Mucosa of descending colon (tissue), 3 donors: ENCODE data around the gene BCOR. TPM values are rescaled to one million over a fixed set of nuclear protein-coding genes. Genes with fewer than 3 reads are reported as not detected.

ENCODE experiments used
- ATAC-seq: fragments of 200-7000 bp; cut with Tn5 transposase; one replicate; pipeline ENCODE4 v1.9.1; 2020; ENCODE audit warnings: mild to moderate bottlenecking, moderate library complexity
- DNase-seq, 3 donors: peaks; one replicate each; pipeline ENCODE4 v3.0.0-alpha.2; 2020
- H3K36me3 ChIP-seq: fragments of 200-600 bp; one replicate; pipeline ENCODE4 v1.8.0; 2021; ENCODE audit warnings: low read depth, mild to moderate bottlenecking
- H3K4me1 ChIP-seq: fragments of 200-600 bp; one replicate; pipeline ENCODE4 v1.8.0; 2021; ENCODE audit warnings: low read depth, mild to moderate bottlenecking
- H3K4me3 ChIP-seq: fragments of 200-600 bp; one replicate; pipeline ENCODE4 v1.8.0; 2021; ENCODE audit warnings: mild to moderate bottlenecking
- H3K9me3 ChIP-seq: fragments of 200-600 bp; one replicate; pipeline ENCODE4 v1.8.0; 2021; ENCODE audit warnings: mild to moderate bottlenecking
- intact Hi-C, 2 donors: fragments of 100-400 bp; cut with DNase I in 1 of 2; cut with micrococcal nuclease in 1 of 2; formaldehyde crosslinking; loops; one replicate each; pipeline versions ENCODE4 v1.11.0 to v1.11.1; 2022; cut with DNase I, micrococcal nuclease
- total RNA-seq, 3 donors: library from RNA; stranded (reverse); fragmentation: NEBNext Ultra II Directional in 2 of 3; extraction: Animal tissue kit (Norgen Biotek cat#: 25700) in 2 of 3; gene quantifications; one replicate each; pipeline versions ENCODE4 v1.2.1 to v1.2.4, GENCODE V29; 2021 to 2023
- TF ChIP-seq, protein P1 (sequence below): fragments of 200-600 bp; IDR thresholded peaks from one replicate; pipeline ENCODE4 v1.8.0; 2022; ENCODE audit warnings: antibody characterized with exemption, mild to moderate bottlenecking
- donor health status: DM: no; HTN: no; CAD: no; lungs with moderate emphysema.
- donor health status: DM: no; HTN: no; CAD: no.
- donor health status: DM: no; HTN: yes; CAD: no.

Gene BCOR
- total RNA-seq, 3 donors from 2014 or later, result 18.7 to 26.3 (median 23.6) TPM

- peaks cover 4% of the 10 kb centered on the region for H3K4me1 ChIP-seq
- no peak overlapping the region for H3K4me3 ChIP-seq
- H3K9me3 ChIP-seq, result no peaks in the 10 kb centered on the region
- intact Hi-C loops, result no loop called here
- H3K36me3 ChIP-seq, result no peaks in the 10 kb centered on the region
- peak in 2 of 3 donors; percentile 10 to 44 for DNase-seq
- ATAC-seq, result peak; percentile 12
- TF ChIP-seq, protein P1, sequence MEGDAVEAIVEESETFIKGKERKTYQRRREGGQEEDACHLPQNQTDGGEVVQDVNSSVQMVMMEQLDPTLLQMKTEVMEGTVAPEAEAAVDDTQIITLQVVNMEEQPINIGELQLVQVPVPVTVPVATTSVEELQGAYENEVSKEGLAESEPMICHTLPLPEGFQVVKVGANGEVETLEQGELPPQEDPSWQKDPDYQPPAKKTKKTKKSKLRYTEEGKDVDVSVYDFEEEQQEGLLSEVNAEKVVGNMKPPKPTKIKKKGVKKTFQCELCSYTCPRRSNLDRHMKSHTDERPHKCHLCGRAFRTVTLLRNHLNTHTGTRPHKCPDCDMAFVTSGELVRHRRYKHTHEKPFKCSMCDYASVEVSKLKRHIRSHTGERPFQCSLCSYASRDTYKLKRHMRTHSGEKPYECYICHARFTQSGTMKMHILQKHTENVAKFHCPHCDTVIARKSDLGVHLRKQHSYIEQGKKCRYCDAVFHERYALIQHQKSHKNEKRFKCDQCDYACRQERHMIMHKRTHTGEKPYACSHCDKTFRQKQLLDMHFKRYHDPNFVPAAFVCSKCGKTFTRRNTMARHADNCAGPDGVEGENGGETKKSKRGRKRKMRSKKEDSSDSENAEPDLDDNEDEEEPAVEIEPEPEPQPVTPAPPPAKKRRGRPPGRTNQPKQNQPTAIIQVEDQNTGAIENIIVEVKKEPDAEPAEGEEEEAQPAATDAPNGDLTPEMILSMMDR, result no peak
These were observed 47.5 kb upstream of the BCOR start for GRCh38 chrX:40145001-40145922.

DNA sequence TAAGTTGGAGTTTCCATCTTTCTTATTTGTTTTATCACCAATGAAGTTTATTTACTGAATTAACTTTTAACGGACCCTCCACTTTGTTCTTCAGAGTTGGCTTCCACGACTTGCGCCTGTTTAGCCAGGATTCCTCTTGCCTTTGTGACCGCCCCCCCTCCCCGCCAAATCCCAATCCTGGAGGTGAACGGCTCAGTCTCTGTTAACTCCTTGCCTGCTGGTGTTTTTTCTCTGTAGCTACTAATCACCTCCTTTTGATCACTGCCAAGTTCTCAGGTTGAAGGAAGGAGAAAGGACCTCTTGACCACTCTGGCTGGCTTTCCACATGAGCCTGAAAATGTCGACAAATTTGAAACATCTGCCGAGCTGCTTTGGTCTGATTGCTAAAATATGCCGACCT is 46.8 kb upstream of the BCOR start:
- TF ChIP-seq, protein P1, result no peak
- H3K9me3 ChIP-seq, result no peaks in the 10 kb centered on the region
- no peak for DNase-seq
- H3K4me1 ChIP-seq, result peaks cover 4% of the 10 kb centered on the region
- no peak for ATAC-seq
- intact Hi-C loops, result no loop called here
- no peak overlapping the region for H3K4me3 ChIP-seq
- H3K36me3 ChIP-seq, result no peaks in the 10 kb centered on the region

DNA sequence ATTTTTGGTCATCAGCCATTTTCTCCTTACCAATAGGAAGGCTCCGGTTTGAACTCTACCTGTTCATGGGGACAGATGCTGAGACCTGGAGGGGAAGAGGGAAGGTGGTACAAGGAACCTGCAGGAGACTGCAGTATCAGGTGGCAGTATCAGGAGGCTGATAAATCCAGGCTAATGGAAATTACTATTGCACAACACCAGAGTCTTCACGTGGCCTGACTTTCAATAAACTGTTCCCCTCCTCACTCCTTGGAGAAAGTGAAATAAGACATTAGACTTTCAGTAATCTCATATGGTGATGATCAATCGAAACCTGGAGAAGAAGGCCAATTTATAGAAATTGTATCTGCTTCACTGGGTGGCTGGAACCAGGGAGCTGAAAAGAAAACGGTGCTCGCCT is 46.2 kb upstream of the BCOR start:
- H3K36me3 ChIP-seq, result no peaks in the 10 kb centered on the region
- no peaks in the 10 kb centered on the region for H3K9me3 ChIP-seq
- DNase-seq (no peak), ATAC-seq (no peak)
- TF ChIP-seq, protein P1, result no peak
- no peak overlapping the region for H3K4me3 ChIP-seq
- intact Hi-C loops, result no loop called here
- peaks cover 4% of the 10 kb centered on the region for H3K4me1 ChIP-seq

- Histone ChIP-seq H3K4me3 (no peak overlapping the region), H3K9me3 (no peaks in the 10 kb centered on the region), H3K4me1 (peaks cover 4% of the 10 kb centered on the region), H3K36me3 (no peaks in the 10 kb centered on the region)
- ATAC-seq (no peak), DNase-seq (no peak)
- TF ChIP-seq, protein P1, result no peak
- intact Hi-C loops, result no loop called here
These were observed 45.2 kb upstream of the BCOR start for GRCh38 chrX:40143001-40143400.

- TF ChIP-seq, protein P1, result no peak
- DNase-seq (no peak), ATAC-seq (no peak)
- Histone ChIP-seq H3K36me3 (no peaks in the 10 kb centered on the region), H3K4me3 (no peak overlapping the region), H3K9me3 (no peaks in the 10 kb centered on the region), H3K4me1 (peaks cover 4% of the 10 kb centered on the region)
- intact Hi-C loops, result no loop called here
These were observed 44.7 kb upstream of the BCOR start for GRCh38 chrX:40142417-40142816.
